PC-3 (cell line): ENCODE data around the gene LRFN5.

Experiments used
- EZH2 ChIP-seq: fragments of 300-600 bp; sonication (generic); IDR thresholded peaks from one replicate; pipeline ENCODE4 v1.6.1; 2017; ENCODE audit warnings: antibody characterized with exemption, mild to moderate bottlenecking, low read length; ENCODE audit not compliant: unreplicated experiment
- EZH2phosphoT487 ChIP-seq: fragments of 300-600 bp; sonication (generic); IDR thresholded peaks from 2 replicates; pipeline ENCODE4 v1.6.1; 2018; ENCODE audit warnings: mild to moderate bottlenecking, antibody characterized with exemption, low read length, borderline replicate concordance
- TF ChIP-seq, protein P1 (sequence below): fragments of 300-600 bp; sonication (generic); conservative IDR thresholded peaks from 2 replicates; pipeline ENCODE4 v1.5.1; 2017; ENCODE audit warnings: antibody characterized with exemption, low read depth, mild to moderate bottlenecking, low read length

DNA sequence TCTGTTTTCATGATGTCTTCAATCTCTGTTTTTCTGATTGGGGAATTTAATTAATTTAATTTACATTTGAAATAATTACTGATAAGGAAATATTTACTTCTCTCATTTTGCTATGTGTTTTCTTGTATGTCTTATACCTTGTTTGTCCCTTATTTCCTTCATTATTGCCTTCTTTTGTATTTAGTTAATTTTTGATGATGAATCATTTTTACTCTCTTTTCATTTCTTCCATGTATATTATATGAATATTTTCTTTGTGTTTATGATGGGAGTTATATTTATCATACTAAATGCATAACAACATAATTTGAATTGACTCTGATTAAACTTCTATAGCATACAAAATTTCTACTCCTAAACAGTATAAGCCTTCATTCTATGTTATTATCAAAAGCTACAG lies 309.6 kb downstream of the LRFN5 start:
- TF ChIP-seq, protein P1, sequence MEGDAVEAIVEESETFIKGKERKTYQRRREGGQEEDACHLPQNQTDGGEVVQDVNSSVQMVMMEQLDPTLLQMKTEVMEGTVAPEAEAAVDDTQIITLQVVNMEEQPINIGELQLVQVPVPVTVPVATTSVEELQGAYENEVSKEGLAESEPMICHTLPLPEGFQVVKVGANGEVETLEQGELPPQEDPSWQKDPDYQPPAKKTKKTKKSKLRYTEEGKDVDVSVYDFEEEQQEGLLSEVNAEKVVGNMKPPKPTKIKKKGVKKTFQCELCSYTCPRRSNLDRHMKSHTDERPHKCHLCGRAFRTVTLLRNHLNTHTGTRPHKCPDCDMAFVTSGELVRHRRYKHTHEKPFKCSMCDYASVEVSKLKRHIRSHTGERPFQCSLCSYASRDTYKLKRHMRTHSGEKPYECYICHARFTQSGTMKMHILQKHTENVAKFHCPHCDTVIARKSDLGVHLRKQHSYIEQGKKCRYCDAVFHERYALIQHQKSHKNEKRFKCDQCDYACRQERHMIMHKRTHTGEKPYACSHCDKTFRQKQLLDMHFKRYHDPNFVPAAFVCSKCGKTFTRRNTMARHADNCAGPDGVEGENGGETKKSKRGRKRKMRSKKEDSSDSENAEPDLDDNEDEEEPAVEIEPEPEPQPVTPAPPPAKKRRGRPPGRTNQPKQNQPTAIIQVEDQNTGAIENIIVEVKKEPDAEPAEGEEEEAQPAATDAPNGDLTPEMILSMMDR, result no peak
- TF ChIP-seq EZH2 (no peak), EZH2phosphoT487 (no peak)
